Activated CD8-positive, alpha-beta T cell treated with anti-CD3 and anti-CD28 coated beads for 36 hours (primary cell): ENCODE data around the gene AKAP9. TPM values are rescaled to one million over a fixed set of nuclear protein-coding genes. Genes with fewer than 3 reads are reported as not detected.
A peak's percentile ranks its signal among the peaks of the same experiment; 100 is the strongest.
"Not testable (repeated sequence)": the region's sequence is repeated elsewhere in the genome, so short reads cannot be mapped to it uniquely, and the experiment has no call there.

Experiments used
- ATAC-seq: fragments of 200-7000 bp; cut with Tn5 transposase; one replicate; pipeline ENCODE4 v1.10.0; 2021; ENCODE audit warnings: mild to moderate bottlenecking, moderate library complexity
- CTCF ChIA-PET: fragments of 350-600 bp; sonication (Branson Sonifier 250); formaldehyde crosslinking; loops from one replicate; lab custom pipeline; 2021; ENCODE audit warnings: antibody characterized with exemption; lab: Charles Lee
- POLR2A ChIA-PET: fragments of 350-600 bp; sonication (Branson Sonifier 250); formaldehyde crosslinking; loops from one replicate; lab custom pipeline; 2021; ENCODE audit warnings: antibody characterized with exemption; lab: Charles Lee
- DNase-seq: peaks from one replicate; pipeline ENCODE4 v3.0.0-alpha.2; 2020
- H3K27ac Mint-ChIP-seq: one replicate; pipeline ENCODE4 v1.8.0; 2021; ENCODE audit warnings: mild to moderate bottlenecking, mixed read lengths
- H3K27me3 Mint-ChIP-seq: one replicate; pipeline ENCODE4 v1.8.0; 2021; ENCODE audit warnings: mixed read lengths
- H3K36me3 Mint-ChIP-seq: one replicate; pipeline ENCODE4 v1.8.0; 2021; ENCODE audit warnings: low read depth, mixed read lengths
- H3K4me1 Mint-ChIP-seq: one replicate; pipeline ENCODE4 v1.8.0; 2021; ENCODE audit warnings: low read depth, mixed read lengths
- H3K4me3 Mint-ChIP-seq: one replicate; pipeline ENCODE4 v1.8.0; 2021; ENCODE audit warnings: mild to moderate bottlenecking, moderate library complexity, mixed read lengths
- H3K9me3 Mint-ChIP-seq: one replicate; pipeline ENCODE4 v1.8.0; 2021; ENCODE audit warnings: mixed read lengths
- CTCF ChIP-seq: fragments of 200-600 bp; IDR thresholded peaks from one replicate; pipeline ENCODE4 v1.8.0; 2022; ENCODE audit warnings: antibody characterized with exemption, mild to moderate bottlenecking
- intact Hi-C: fragments of 100-400 bp; cut with micrococcal nuclease; formaldehyde crosslinking; loops from one replicate; pipeline ENCODE4 v1.10.0; 2022
- total RNA-seq, 2 experiments: library from RNA; stranded (reverse); gene quantifications; one replicate each; pipeline ENCODE4 v1.2.3, GENCODE V29; 2021

The AKAP9 gene
- total RNA-seq: 10 to 100 TPM; 24.8 to 28.4 TPM

DNA sequence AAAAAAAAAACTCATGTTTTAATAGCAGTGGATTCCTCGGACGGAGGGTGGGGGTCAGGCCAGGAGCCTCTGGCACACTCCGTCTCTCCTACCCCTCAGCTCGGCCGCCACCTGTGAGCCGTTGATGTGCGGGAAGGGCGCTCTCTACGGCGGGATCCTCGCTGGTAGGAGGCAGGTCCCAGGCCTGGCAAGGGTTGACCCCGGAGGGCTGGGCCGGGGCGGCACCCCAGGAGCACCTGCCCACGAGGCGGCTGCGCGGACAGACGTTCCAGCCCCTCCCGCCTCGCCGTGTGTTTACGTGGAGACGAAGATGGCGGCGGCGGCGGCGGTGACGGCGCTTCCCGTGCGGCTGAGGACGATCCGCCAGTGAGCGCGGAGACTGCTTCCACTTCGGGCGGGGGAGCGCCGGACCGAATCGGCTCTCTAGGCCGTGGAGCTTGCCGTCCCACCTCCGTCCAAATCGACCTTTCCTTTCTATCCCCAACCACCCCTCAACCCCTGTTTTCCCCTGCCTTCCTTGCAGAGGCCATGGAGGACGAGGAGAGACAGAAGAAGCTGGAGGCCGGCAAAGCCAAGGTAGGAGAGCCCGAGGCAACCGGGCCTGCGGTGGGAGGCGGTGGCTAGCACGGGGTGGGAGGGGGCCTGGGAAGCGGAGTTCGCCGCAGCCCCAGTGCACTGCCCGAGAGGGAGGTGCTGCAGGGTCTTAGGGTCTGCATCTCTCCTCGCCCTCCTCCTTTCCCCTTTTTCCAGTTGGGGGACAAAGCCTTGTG is at the start of gene AKAP9:
Gene AKAP9, plus strand, starts transcription at position 291 of the 770 bp plus-strand sequence. Its CDS starts 238 bp downstream, at position 529.
- CTCF ChIA-PET: interaction anchor here (0.7 to 3.8 kb wide), 5 partner anchors 13 to 194 kb away, joined by 3 to 19 read pairs (median 3); partner anchors contain the start of gene MTERF1
- Mint-ChIP-seq H3K4me3 (peak within 1 kb of the TSS; percentile 80), H3K27ac (peak within 1 kb of the TSS; percentile 95), H3K9me3 (no peaks in the 10 kb centered on the region), H3K36me3 (no peaks in the 10 kb centered on the region), H3K27me3 (no peaks in the 10 kb centered on the region), H3K4me1 (peaks cover 32% of the 10 kb centered on the region)
- peak; percentile 94 for DNase-seq
- POLR2A ChIA-PET: interaction anchor here (0.7 to 2.0 kb wide), 9 partner anchors 9 to 851 kb away, joined by 3 to 7 read pairs (median 4); partner anchors contain the start of genes CYP51A1 and GATAD1
- ATAC-seq: peak; percentile 93
- TF ChIP-seq CTCF: no peak
- intact Hi-C loops: no loop called here

GRCh38 chr7:91892099-91892705 is 48.5 kb upstream of the AKAP9 start:
- DNase-seq (no peak), ATAC-seq (no peak)
- TF ChIP-seq CTCF: no peak
- POLR2A ChIA-PET: interaction anchor here (0.8 kb wide), 1 partner anchor 21 kb away, joined by 3 read pairs; no protein-coding TSS in a partner anchor
- intact Hi-C loops: no loop called here
- Mint-ChIP-seq H3K4me3 (no peak overlapping the region), H3K27ac (no peak overlapping the region), H3K36me3 (peaks cover 3% of the 10 kb centered on the region), H3K9me3 (peaks cover under 1% of the 10 kb centered on the region), H3K27me3 (peaks cover 4% of the 10 kb centered on the region), H3K4me1 (no peaks in the 10 kb centered on the region)
- CTCF ChIA-PET: interaction anchor here (2.0 kb wide), 1 partner anchor 12 kb away, joined by 8 read pairs; the partner anchor contains the start of gene MTERF1

DNA sequence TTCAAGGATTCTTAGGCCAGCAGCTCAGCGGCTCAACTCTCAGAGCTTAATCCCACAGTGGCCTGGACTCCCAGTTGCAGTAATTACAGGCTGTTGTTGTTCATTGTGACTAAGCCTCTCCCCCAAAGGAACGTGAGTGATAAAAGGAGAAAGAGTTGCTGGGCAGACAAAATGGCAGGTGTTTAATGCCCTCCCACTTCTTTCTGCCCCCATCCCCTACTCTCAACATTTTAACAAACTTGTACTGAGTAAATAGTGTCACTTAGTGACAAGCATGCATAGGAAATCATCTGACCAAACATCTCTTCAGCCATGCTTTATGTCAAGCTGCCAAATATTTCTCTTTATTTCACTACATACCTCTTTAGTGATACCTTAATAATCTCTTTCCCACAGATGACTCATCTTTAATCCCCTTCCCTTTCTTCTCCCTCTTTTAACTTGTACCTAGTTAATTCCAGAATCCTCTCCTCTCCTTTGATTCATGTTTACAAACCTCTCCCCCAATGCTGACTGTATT is 47.8 kb upstream of the AKAP9 start:
- ATAC-seq (no peak), DNase-seq (no peak)
- ChIA-PET POLR2A (no interaction called here), CTCF (interaction anchor here (2.0 kb wide), 1 partner anchor 12 kb away, joined by 8 read pairs; the partner anchor contains the start of gene MTERF1)
- Mint-ChIP-seq H3K27me3 (peaks cover 4% of the 10 kb centered on the region), H3K4me1 (no peaks in the 10 kb centered on the region), H3K27ac (no peak overlapping the region), H3K36me3 (peaks cover 3% of the 10 kb centered on the region), H3K4me3 (no peak overlapping the region), H3K9me3 (no peaks in the 10 kb centered on the region)
- no peak for TF ChIP-seq CTCF
- intact Hi-C loops: no loop called here

DNA sequence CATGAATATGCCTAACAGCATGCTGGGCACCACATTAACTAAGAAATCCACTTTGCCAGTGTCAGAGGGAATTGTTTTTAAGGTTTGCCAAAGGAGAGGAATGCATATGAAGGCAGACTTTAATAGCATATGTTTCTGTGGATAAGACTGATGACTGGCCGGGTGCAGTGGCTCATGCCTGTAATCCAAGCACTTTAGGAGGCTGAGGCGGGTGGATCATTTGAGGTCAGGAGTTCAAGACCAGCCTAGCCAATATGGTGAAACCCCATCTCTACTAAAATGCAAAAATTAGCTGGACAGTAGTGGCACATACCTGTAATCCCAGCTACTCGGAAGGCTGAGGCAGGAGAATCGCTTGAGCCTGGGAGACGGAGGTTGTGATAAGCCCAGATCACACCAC is 47.0 kb upstream of the AKAP9 start:
- intact Hi-C loops, ATAC-seq, H3K9me3 Mint-ChIP-seq, H3K36me3 Mint-ChIP-seq, H3K27me3 Mint-ChIP-seq, DNase-seq, H3K27ac Mint-ChIP-seq, H3K4me3 Mint-ChIP-seq, CTCF ChIA-PET, POLR2A ChIA-PET, H3K4me1 Mint-ChIP-seq: not testable (repeated sequence)

DNA sequence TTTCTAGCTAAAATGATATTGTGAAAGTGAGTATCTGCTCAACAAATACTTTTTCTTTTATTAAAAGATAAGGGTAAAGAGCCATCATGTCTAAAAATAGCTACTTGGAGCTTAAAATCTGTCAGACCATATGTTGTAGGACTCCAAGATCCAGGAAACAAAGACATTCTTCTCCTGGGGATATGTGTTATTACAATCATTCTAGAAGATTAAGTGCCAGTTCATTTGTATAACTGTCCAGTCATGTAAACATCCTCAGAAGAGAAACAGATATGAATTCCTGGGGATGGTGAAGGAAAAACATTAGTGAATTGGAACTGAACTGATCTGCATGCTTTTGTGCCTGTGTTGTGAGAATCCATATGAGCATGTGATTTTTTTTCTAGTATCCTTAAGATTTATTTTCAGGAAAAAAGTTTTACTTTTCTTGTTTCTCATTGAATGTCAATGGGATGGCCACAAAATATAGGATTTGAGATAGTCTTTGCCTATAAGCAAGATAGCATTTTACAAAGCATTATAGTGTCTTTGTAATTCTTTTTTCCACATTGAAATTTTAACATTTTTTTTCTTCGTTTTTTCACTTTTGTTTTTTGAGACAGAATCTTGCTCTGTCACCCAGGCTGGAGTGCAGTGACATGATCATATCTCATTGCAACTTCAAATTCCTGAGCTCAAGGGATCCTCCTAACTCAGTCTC is 45.7 kb upstream of the AKAP9 start:
- no peaks in the 10 kb centered on the region for H3K9me3 Mint-ChIP-seq
- ChIA-PET CTCF (no interaction called here), POLR2A (no interaction called here)
- no peaks in the 10 kb centered on the region for H3K4me1 Mint-ChIP-seq
- DNase-seq: no peak
- H3K27me3 Mint-ChIP-seq: peaks cover 4% of the 10 kb centered on the region
- H3K27ac Mint-ChIP-seq: no peak overlapping the region
- no peak for TF ChIP-seq CTCF
- no peaks in the 10 kb centered on the region for H3K36me3 Mint-ChIP-seq
- intact Hi-C loops: no loop called here
- no peak for ATAC-seq
- H3K4me3 Mint-ChIP-seq: no peak overlapping the region
